ENCODE data around the gene AMIGO1. TPM values are rescaled to one million over a fixed set of nuclear protein-coding genes. Genes with fewer than 3 reads are reported as not detected.

AMIGO1 gene
- total RNA-seq, 1 donor from 2014 or later, result 8.4 TPM

GRCh38 chr1:109485001-109485400 is 24.5 kb downstream of the AMIGO1 start:
- peak overlapping the region in 2 of 3 donors; percentile 77 to 85 for H3K9ac ChIP-seq (ENCODE audit: low read depth in 1 of 3, low read length in 3 of 3)
- no peak overlapping the region for H3K27ac ChIP-seq (ENCODE audit: low read depth, low read length)
- H3K36me3 ChIP-seq (ENCODE audit: control insufficient read depth in 3 of 3, insufficient read depth in 3 of 3, low read length in 3 of 3), result peaks cover 46 to 50% (median 49%) of the 10 kb centered on the region in 3 donors
- peak overlapping the region; percentile 89 to 92 (median 90) for H3K4me3 ChIP-seq (ENCODE audit: low read length in 3 of 3)
- H3K4me1 ChIP-seq (ENCODE audit: control insufficient read depth in 3 of 3, insufficient read depth in 3 of 3, low read length in 3 of 3), result peaks cover 43 to 59% (median 45%) of the 10 kb centered on the region in 3 donors
- no peaks in the 10 kb centered on the region for H3K27me3 ChIP-seq (ENCODE audit: control insufficient read depth in 3 of 3, insufficient read depth in 3 of 3, low read length in 3 of 3)
- no peaks in the 10 kb centered on the region for H3K9me3 ChIP-seq (ENCODE audit: control insufficient read depth in 3 of 3, low read length in 3 of 3)

GRCh38 chr1:109484519-109484975 is 25.0 kb downstream of the AMIGO1 start:
- Histone ChIP-seq H3K9me3 (ENCODE audit: control insufficient read depth in 3 of 3, low read length in 3 of 3) (no peaks in the 10 kb centered on the region), H3K9ac (ENCODE audit: low read depth in 1 of 3, low read length in 3 of 3) (peak overlapping the region; percentile 77 to 85 (median 81)), H3K27me3 (ENCODE audit: control insufficient read depth in 3 of 3, insufficient read depth in 3 of 3, low read length in 3 of 3) (no peaks in the 10 kb centered on the region), H3K36me3 (ENCODE audit: control insufficient read depth in 3 of 3, insufficient read depth in 3 of 3, low read length in 3 of 3) (peaks cover 47 to 50% (median 49%) of the 10 kb centered on the region in 3 donors), H3K4me1 (ENCODE audit: control insufficient read depth in 3 of 3, insufficient read depth in 3 of 3, low read length in 3 of 3) (peaks cover 47 to 61% (median 48%) of the 10 kb centered on the region in 3 donors), H3K4me3 (ENCODE audit: low read length in 3 of 3) (peak overlapping the region; percentile 89 to 92 (median 90)), H3K27ac (ENCODE audit: low read depth, low read length) (peak overlapping the region; percentile 92)

GRCh38 chr1:109483672-109484518 is 25.6 kb downstream of the AMIGO1 start, which contains the start of gene ATXN7L2:
ATXN7L2 (plus strand) TSS chr1:109483905; CDS start chr1:109483954, 49 bp downstream.
- H3K9ac ChIP-seq (ENCODE audit: low read depth in 1 of 3, low read length in 3 of 3), result peak within 1 kb of the TSS; percentile 77 to 85 (median 81)
- peak within 1 kb of the TSS; percentile 92 for H3K27ac ChIP-seq (ENCODE audit: low read depth, low read length)
- H3K9me3 ChIP-seq (ENCODE audit: control insufficient read depth in 3 of 3, low read length in 3 of 3), result no peaks in the 10 kb centered on the region
- H3K27me3 ChIP-seq (ENCODE audit: control insufficient read depth in 3 of 3, insufficient read depth in 3 of 3, low read length in 3 of 3), result no peaks in the 10 kb centered on the region
- peak within 1 kb of the TSS; percentile 89 to 92 (median 90) for H3K4me3 ChIP-seq (ENCODE audit: low read length in 3 of 3)
- H3K4me1 ChIP-seq (ENCODE audit: control insufficient read depth in 3 of 3, insufficient read depth in 3 of 3, low read length in 3 of 3), result peaks cover 51 to 68% (median 54%) of the 10 kb centered on the region in 3 donors
- H3K36me3 ChIP-seq (ENCODE audit: control insufficient read depth in 3 of 3, insufficient read depth in 3 of 3, low read length in 3 of 3), result peaks cover 47 to 48% (median 48%) of the 10 kb centered on the region in 3 donors

- H3K4me1 ChIP-seq (ENCODE audit: control insufficient read depth in 3 of 3, insufficient read depth in 3 of 3, low read length in 3 of 3), result peaks cover 59 to 71% (median 60%) of the 10 kb centered on the region in 3 donors
Observed at GRCh38 chr1:109482791-109483671, 26.5 kb downstream of the AMIGO1 start.

GRCh38 chr1:109482242-109482641 is 27.3 kb downstream of the AMIGO1 start:
- H3K4me3 ChIP-seq (ENCODE audit: low read length in 3 of 3), result no peak overlapping the region
- peak overlapping the region; percentile 9 for H3K27ac ChIP-seq (ENCODE audit: low read depth, low read length)
- H3K9ac ChIP-seq (ENCODE audit: low read depth in 1 of 3, low read length in 3 of 3), result no peak overlapping the region
- no peaks in the 10 kb centered on the region for H3K9me3 ChIP-seq (ENCODE audit: control insufficient read depth in 3 of 3, low read length in 3 of 3)
- no peaks in the 10 kb centered on the region for H3K27me3 ChIP-seq (ENCODE audit: control insufficient read depth in 3 of 3, insufficient read depth in 3 of 3, low read length in 3 of 3)
- peaks cover 44 to 49% (median 48%) of the 10 kb centered on the region in 3 donors for H3K36me3 ChIP-seq (ENCODE audit: control insufficient read depth in 3 of 3, insufficient read depth in 3 of 3, low read length in 3 of 3)
- H3K4me1 ChIP-seq (ENCODE audit: control insufficient read depth in 3 of 3, insufficient read depth in 3 of 3, low read length in 3 of 3), result peaks cover 66 to 79% (median 68%) of the 10 kb centered on the region in 3 donors

More at GRCh38 chr1:109482791-109483671, 26.5 kb downstream of the AMIGO1 start:
- Histone ChIP-seq H3K9ac (ENCODE audit: low read depth in 1 of 3, low read length in 3 of 3) (peak overlapping the region in 2 of 3 donors; percentile 14 to 83), H3K4me3 (ENCODE audit: low read length in 3 of 3) (peak overlapping the region; percentile 62 to 84 (median 77)), H3K9me3 (ENCODE audit: control insufficient read depth in 3 of 3, low read length in 3 of 3) (no peaks in the 10 kb centered on the region), H3K27ac (ENCODE audit: low read depth, low read length) (peak overlapping the region; percentile 66), H3K36me3 (ENCODE audit: control insufficient read depth in 3 of 3, insufficient read depth in 3 of 3, low read length in 3 of 3) (peaks cover 44 to 48% (median 46%) of the 10 kb centered on the region in 3 donors), H3K27me3 (ENCODE audit: control insufficient read depth in 3 of 3, insufficient read depth in 3 of 3, low read length in 3 of 3) (no peaks in the 10 kb centered on the region)

GRCh38 chr1:109481646-109482045 is 27.9 kb downstream of the AMIGO1 start:
- H3K27ac ChIP-seq (ENCODE audit: low read depth, low read length), result no peak overlapping the region
- no peaks in the 10 kb centered on the region for H3K27me3 ChIP-seq (ENCODE audit: control insufficient read depth in 3 of 3, insufficient read depth in 3 of 3, low read length in 3 of 3)
- H3K4me1 ChIP-seq (ENCODE audit: control insufficient read depth in 3 of 3, insufficient read depth in 3 of 3, low read length in 3 of 3), result peaks cover 68 to 83% (median 69%) of the 10 kb centered on the region in 3 donors
- H3K4me3 ChIP-seq (ENCODE audit: low read length in 3 of 3), result no peak overlapping the region
- H3K9ac ChIP-seq (ENCODE audit: low read depth in 1 of 3, low read length in 3 of 3), result peak overlapping the region in 1 of 3 donors; percentile 60
- peaks cover 46 to 55% (median 52%) of the 10 kb centered on the region in 3 donors for H3K36me3 ChIP-seq (ENCODE audit: control insufficient read depth in 3 of 3, insufficient read depth in 3 of 3, low read length in 3 of 3)
- no peaks in the 10 kb centered on the region for H3K9me3 ChIP-seq (ENCODE audit: control insufficient read depth in 3 of 3, low read length in 3 of 3)

- H3K36me3 ChIP-seq (ENCODE audit: control insufficient read depth in 3 of 3, insufficient read depth in 3 of 3, low read length in 3 of 3), result peaks cover 50 to 66% (median 61%) of the 10 kb centered on the region in 3 donors
- no peaks in the 10 kb centered on the region for H3K9me3 ChIP-seq (ENCODE audit: control insufficient read depth in 3 of 3, low read length in 3 of 3)
- H3K27ac ChIP-seq (ENCODE audit: low read depth, low read length), result no peak overlapping the region
- no peak overlapping the region for H3K4me3 ChIP-seq (ENCODE audit: low read length in 3 of 3)
- H3K27me3 ChIP-seq (ENCODE audit: control insufficient read depth in 3 of 3, insufficient read depth in 3 of 3, low read length in 3 of 3), result no peaks in the 10 kb centered on the region
- H3K4me1 ChIP-seq (ENCODE audit: control insufficient read depth in 3 of 3, insufficient read depth in 3 of 3, low read length in 3 of 3), result peaks cover 77 to 89% (median 78%) of the 10 kb centered on the region in 3 donors
- peak overlapping the region in 1 of 3 donors; percentile 5 for H3K9ac ChIP-seq (ENCODE audit: low read depth in 1 of 3, low read length in 3 of 3)
Observed at GRCh38 chr1:109479901-109480300, 29.6 kb downstream of the AMIGO1 start.

- H3K4me1 ChIP-seq (ENCODE audit: control insufficient read depth in 3 of 3, insufficient read depth in 3 of 3, low read length in 3 of 3), result peaks cover 77 to 89% (median 78%) of the 10 kb centered on the region in 3 donors
- peak overlapping the region in 1 of 3 donors; percentile 5 for H3K9ac ChIP-seq (ENCODE audit: low read depth in 1 of 3, low read length in 3 of 3)
- H3K27ac ChIP-seq (ENCODE audit: low read depth, low read length), result no peak overlapping the region
- peaks cover 54 to 69% (median 61%) of the 10 kb centered on the region in 3 donors for H3K36me3 ChIP-seq (ENCODE audit: control insufficient read depth in 3 of 3, insufficient read depth in 3 of 3, low read length in 3 of 3)
- no peak overlapping the region for H3K4me3 ChIP-seq (ENCODE audit: low read length in 3 of 3)
- no peaks in the 10 kb centered on the region for H3K27me3 ChIP-seq (ENCODE audit: control insufficient read depth in 3 of 3, insufficient read depth in 3 of 3, low read length in 3 of 3)
- no peaks in the 10 kb centered on the region for H3K9me3 ChIP-seq (ENCODE audit: control insufficient read depth in 3 of 3, low read length in 3 of 3)
Observed at GRCh38 chr1:109479311-109479710, 30.2 kb downstream of the AMIGO1 start.

GRCh38 chr1:109478806-109479205 is 30.7 kb downstream of the AMIGO1 start:
- Histone ChIP-seq H3K9me3 (ENCODE audit: control insufficient read depth in 3 of 3, low read length in 3 of 3) (no peaks in the 10 kb centered on the region), H3K4me1 (ENCODE audit: control insufficient read depth in 3 of 3, insufficient read depth in 3 of 3, low read length in 3 of 3) (peaks cover 78 to 91% (median 79%) of the 10 kb centered on the region in 3 donors), H3K4me3 (ENCODE audit: low read length in 3 of 3) (no peak overlapping the region), H3K36me3 (ENCODE audit: control insufficient read depth in 3 of 3, insufficient read depth in 3 of 3, low read length in 3 of 3) (peaks cover 54 to 69% (median 61%) of the 10 kb centered on the region in 3 donors), H3K27ac (ENCODE audit: low read depth, low read length) (no peak overlapping the region), H3K27me3 (ENCODE audit: control insufficient read depth in 3 of 3, insufficient read depth in 3 of 3, low read length in 3 of 3) (no peaks in the 10 kb centered on the region), H3K9ac (ENCODE audit: low read depth in 1 of 3, low read length in 3 of 3) (no peak overlapping the region)
